ENCODE data around the gene SLC25A47.
A peak's percentile ranks its signal among the peaks of the same experiment; 100 is the strongest.
"Not testable (repeated sequence)": the region's sequence is repeated elsewhere in the genome, so short reads cannot be mapped to it uniquely, and the experiment has no call there.

SLC25A47 gene

GRCh38 chr14:100306101-100306997 lies 16.8 kb upstream of the SLC25A47 start, which contains the start of gene SLC25A29:
Gene SLC25A29 (minus strand): TSS chr14:100306444. CDS start chr14:100306232, 212 bp downstream.
- DNase-seq = peak; percentile 74 to 82

DNA sequence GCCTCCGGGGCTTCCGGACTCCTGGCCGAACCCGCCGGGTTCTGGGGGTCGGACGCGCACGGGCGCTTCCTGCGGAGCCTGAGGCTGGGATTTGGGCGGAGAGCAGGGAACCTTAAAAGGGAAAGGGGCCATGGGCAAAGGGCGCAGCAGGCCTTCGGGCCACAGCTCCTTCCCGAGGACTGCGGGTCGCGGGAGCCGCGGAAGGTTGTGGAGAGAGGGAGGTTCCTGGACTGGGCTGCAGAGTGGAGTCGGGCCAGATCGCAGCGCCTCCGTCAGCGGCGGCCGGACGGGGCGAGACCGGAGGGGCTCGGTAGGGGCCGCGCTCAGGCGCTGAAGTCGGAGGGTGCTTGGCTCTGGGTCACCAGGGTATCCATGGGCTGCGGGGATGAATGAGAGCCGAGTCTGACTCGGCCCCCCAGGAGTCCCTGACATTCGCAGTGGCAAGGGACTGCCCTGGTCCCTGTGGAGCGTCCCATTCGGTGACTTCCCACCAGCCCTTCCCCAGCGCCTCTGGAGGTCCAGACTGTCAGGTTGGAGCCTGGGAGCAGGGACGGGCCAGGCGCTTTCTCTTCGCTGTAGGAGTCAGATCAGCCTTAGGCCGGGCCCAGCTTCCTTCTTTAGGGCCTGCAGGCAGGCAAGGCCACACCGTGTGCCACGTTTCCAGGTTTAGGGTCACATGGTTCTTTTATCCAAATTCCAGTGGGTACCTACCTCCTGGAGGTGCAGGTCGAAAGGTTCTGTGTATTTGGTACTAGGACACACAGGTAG lies 16.0 kb upstream of the SLC25A47 start:
- no peak for DNase-seq

GRCh38 chr14:100307766-100308426 lies 15.2 kb upstream of the SLC25A47 start:
- DNase-seq = no peak

DNA sequence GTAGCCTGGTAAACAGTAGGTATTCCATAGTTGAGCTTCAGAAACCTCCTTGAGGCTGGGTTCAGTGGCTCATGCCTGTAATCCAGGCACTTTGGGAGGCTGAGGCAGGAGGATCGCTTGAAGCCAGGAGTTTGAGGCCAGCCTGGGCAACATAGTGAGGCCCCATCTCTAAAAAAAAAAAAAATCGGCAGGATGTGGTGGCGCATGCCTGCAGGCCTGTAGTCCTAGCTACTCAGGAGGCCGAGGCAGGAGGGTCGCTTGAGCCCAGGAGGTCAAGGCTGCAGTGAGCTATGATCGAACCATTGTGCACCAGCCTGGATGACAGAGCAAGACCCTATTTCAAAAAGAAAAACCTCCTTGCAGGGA lies 14.7 kb upstream of the SLC25A47 start:
- DNase-seq = not testable (repeated sequence)

DNA sequence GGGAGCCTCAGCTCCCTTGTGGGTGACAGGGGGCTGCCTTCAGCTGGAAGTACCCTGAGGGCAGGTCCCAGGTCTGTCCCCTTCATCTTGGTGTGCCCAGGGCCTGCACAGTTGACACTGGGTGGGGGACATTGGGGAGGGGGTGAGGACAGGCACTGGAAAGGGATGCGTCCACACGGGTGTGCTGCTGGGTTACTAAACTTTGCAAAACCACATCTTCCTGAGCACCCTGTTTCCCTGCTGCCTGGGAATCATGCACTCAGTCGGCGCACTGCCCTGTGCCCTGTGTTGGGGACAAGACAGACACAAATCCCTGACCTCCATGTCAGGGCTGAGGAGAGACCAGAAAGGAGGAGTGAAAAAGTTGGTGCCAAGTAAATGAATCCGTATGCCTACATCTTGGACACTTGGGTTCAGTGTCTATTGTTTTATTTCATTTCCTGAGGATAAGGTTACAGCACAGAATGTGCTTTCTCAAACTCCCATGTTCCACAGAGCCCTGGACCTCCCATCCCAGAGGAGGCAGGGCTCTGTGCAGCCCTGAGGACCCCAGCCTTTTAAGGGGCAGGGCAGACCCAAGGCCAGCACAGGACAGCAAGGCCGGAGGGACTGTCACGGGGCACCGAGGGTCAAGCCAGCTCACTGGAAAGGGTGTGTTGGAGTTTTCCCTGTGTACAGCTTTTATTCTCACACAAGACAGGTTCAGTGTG lies 14.0 kb upstream of the SLC25A47 start:
- no peak for DNase-seq

DNA sequence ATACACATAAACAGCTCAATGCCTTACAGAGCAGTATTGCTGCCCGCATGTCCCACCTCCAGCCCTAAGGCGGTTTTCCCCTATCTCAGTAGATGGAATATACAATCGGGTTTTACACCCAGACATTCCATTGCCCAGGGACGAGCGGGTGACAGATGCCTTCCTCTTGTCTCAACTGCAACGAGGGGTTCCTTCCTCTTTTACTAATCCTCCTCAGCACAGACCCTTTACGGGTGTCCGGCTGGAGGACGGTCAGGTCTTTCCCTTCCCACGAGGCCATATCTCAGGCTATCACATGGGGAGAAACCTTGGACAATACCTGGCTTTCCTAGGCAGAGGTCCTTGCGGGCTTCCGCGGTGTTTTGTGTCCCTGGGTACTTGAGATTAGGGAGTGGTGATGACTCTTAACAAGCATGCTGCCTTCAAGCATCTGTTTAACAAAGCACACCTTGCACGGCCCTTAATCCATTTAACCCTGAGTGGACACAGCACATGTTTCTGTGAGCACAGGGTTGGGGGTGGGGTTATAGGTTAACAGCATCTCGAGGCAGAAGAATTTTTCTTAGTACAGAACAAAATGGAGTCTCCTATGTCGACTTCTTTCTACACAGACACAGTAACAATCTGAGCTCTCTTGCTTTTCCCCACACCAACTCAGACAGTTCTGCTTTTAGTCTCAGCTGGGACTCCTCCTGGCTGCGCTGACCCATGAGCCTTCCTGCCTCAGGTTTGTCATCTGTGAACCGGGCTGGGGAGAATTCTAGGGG lies 10.8 kb upstream of the SLC25A47 start:
- not testable (repeated sequence) for DNase-seq

GRCh38 chr14:100312877-100313400 lies 10.2 kb upstream of the SLC25A47 start:
- DNase-seq = no peak

GRCh38 chr14:100313464-100314230 lies 9.5 kb upstream of the SLC25A47 start:
- no peak for DNase-seq

DNA sequence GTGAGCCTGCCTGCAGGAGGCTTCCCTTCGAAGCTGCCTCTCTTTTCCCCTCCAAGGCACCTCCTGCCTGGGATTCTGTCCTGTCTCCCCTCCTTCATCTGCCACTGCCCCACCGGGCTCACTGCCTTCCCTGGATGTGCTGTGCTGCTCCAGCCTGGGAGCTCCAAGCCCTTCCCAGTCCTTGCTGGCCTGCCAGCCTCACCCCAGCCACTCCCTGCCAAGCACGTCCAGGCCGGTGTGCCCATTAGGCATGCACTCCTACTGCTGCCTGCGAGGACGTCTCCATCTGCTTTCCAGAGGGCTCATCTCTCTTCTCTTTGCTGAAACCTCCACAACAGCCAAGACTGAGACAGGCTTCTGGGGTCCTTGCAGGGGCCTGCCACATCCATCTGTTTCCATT lies 8.4 kb upstream of the SLC25A47 start:
- DNase-seq = no peak

GRCh38 chr14:100317389-100317788 lies 5.8 kb upstream of the SLC25A47 start:
- no peak for DNase-seq

- peak; percentile 71 to 80 for DNase-seq
These were observed 5.0 kb upstream of the SLC25A47 start for GRCh38 chr14:100317912-100318808.

DNA sequence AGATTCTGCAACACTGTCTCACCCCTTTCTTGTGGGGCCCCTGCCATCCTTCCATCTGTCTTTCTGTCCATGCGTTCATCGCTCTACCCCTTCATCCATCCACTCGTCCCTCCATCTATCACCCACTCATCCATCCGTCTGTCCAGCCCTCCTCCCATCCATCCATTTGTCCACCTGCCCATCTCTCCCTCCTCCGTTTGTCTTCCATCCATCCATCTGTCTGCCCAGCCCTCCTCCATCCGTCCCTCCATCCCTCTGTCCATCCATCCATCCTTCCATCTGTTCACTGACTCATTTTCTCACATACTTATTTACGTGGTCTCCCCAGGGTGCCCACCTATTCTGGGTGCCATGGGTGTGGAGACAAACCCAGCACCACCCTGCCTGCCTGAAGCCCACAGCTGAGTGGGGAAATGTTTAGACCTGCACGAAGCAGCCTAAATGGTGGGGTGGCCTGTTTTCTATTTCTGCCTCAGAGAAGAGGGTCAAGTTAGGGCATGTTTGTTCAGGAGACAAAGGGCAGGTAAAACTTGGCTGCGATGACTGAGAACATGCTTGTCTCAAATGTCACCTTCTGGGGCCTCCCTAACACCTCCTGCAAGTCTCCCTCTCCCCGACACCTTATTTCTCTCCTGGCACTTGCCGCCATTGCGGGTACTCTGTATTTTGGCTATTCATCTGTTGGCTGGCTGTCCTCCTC lies 2.8 kb upstream of the SLC25A47 start:
- no peak for DNase-seq

DNA sequence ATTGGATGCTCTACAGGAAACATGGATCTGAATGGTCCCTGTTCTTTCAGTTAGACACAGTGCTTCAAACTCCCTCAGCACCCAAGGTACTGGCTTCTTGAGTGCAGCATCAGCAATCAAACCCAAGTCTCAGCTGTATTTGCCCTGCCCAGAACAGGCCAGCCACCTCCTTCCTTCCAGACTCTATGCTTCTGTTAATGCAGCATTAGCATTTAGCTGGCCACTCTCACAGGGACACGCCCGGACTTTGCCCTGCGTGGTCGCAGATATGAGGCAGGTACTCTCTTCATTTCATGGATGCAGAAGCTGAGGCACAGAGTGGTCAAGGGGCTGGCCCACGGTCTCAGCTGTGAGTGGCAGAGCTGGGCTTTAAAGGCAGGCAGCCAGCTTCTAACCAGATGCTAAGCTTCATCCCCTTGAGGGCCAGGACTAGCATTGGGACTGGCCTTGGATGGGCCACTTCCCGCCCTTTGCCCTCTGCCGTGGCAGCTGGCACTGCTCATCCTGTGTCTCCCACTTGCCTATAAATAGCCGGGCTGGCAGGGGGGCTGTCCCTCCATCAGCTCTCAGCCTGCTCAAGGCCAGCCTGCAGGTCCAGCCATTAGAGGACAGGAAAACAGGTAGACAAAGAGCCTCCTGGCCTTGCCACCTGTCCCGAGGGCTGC lies 1.5 kb upstream of the SLC25A47 start:
- DNase-seq = no peak

GRCh38 chr14:100322138-100322957 lies 791 bp upstream of the SLC25A47 start:
- DNase-seq = no peak

GRCh38 chr14:100323942-100324307 lies 786 bp downstream of the SLC25A47 start:
- no peak for DNase-seq

DNA sequence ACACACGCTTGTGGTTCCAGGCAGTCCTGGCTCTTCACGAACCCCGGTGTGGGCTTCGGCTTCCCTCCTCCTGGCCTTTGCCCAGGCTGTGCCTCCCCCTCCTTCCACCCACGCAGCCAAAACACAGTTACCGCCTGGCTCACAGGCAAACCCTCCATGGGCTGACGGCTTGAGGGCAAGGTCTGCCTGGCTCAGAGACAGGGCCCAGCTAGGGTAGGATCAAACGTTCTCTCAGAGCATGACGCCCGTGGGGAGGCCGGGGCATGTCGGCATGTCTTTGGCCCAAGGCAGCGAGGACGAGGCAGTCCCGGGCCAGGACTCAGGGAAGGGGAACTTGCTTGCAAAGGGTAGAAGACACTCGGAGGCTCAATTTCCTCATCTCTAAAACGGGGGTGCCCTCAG lies 2.1 kb downstream of the SLC25A47 start:
- DNase-seq = no peak

- DNase-seq = no peak
These were observed 2.8 kb downstream of the SLC25A47 start for GRCh38 chr14:100325958-100326357.

DNA sequence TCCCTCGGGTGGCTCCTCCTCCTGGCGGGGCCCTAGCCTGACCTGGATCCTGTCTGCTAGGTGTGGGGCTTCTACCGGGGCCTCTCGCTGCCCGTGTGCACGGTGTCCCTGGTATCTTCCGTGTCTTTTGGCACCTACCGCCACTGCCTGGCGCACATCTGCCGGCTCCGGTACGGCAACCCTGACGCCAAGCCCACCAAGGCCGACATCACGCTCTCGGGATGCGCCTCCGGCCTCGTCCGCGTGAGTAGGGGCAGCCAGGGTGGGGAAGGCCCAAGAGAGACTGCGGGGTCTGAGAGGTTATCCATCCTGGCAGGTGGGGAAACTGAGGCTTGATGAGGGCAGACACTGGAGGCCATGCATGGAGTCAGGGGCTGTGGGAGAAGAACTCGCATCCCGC lies 4.0 kb downstream of the SLC25A47 start:
- no peak for DNase-seq
